HCT116 (cell line): ENCODE measurements around the gene ASPG. TPM values are rescaled to one million over a fixed set of nuclear protein-coding genes. Genes with fewer than 3 reads are reported as not detected.

Experiments
- ATAC-seq: fragments of 200-7000 bp; cut with Tn5 transposase; 2 replicates; pipeline ENCODE4 v1.9.1; 2020; ENCODE audit warnings: mild to moderate bottlenecking, moderate library complexity
- BruUV-seq: library from RNA; stranded (reverse); fragments of 400-500 nt; replicated peaks from 2 replicates; lab custom pipeline; 2021; lab: Mats Ljungman, UMichigan
- CTCF ChIA-PET: fragments of 300-600 bp; sonication (Branson Sonifier 250); formaldehyde crosslinking; loops from one replicate; lab custom pipeline; 2021; ENCODE audit warnings: antibody characterized with exemption; lab: Charles Lee
- POLR2A ChIA-PET: fragments of 300-600, 350-600 bp; sonication (Branson Sonifier 250); formaldehyde crosslinking; loops from one replicate; lab custom pipeline; 2021; ENCODE audit warnings: antibody characterized with exemption; lab: Charles Lee
- RAD21 ChIA-PET, 2 experiments: fragments of 300-600 bp; sonication (Branson Sonifier 250); formaldehyde crosslinking; loops; one replicate each; lab custom pipeline; 2023; ENCODE audit warnings: low total read pairs in 2 of 2; ENCODE audit not compliant: uncharacterized antibody in 2 of 2, unreplicated experiment in 2 of 2, low non-redundant PET in 1 of 2; lab: Charles Lee
- DNase-seq: peaks from one replicate; pipeline ENCODE4 v3.0.0-alpha.2; 2010; ENCODE audit warnings: low read depth, low spot score
- H2AFZ ChIP-seq: fragments of 200-600 bp; shearing (Covaris generic), sonication (generic); 2 replicates; pipeline ENCODE4 v1.6.1; 2017; ENCODE audit warnings: low read depth, mixed run types, mixed read lengths, antibody characterized with exemption, low read length; ENCODE audit not compliant: poor library complexity, severe bottlenecking
- H3K27ac ChIP-seq: 2 replicates; pipeline ENCODE4 v1.5.1; 2012; ENCODE audit warnings: low read depth, low read length
- H3K27me3 ChIP-seq: fragments of 200-600 bp; sonication (generic); 2 replicates; pipeline ENCODE4 v1.6.1; 2016; ENCODE audit warnings: mixed run types, low read length, mixed read lengths; ENCODE audit not compliant: insufficient read depth
- H3K36me3 ChIP-seq, 2 experiments: fragments of 200-500 bp in 1 of 2; fragments of 200-600 bp in 1 of 2; sonication (Bioruptor generic) in 1 of 2; sonication (generic) in 1 of 2; 2 replicates each; pipeline versions ENCODE4 v1.5.1 to v1.6.1; 2014 to 2016; ENCODE audit warnings: low read length in 2 of 2, inconsistent platforms in 1 of 2, mixed read lengths in 1 of 2, mixed run types in 1 of 2; ENCODE audit not compliant: insufficient read depth in 2 of 2, control insufficient read depth in 1 of 2
- H3K4me1 ChIP-seq, 2 experiments: fragments of 200-600 bp in 1 of 2; sonication (generic) in 1 of 2; 2 replicates each; pipeline versions ENCODE4 v1.5.1 to v1.6.1; 2012 to 2017; ENCODE audit warnings: low read length in 2 of 2, inconsistent platforms in 1 of 2, mild to moderate bottlenecking in 1 of 2, mixed read lengths in 1 of 2, mixed run types in 1 of 2, moderate library complexity in 1 of 2; ENCODE audit not compliant: insufficient read depth in 2 of 2, control insufficient read depth in 1 of 2
- H3K4me2 ChIP-seq: fragments of 200-600 bp; sonication (generic); 2 replicates; pipeline ENCODE4 v1.6.1; 2017; ENCODE audit warnings: mixed run types, low read length, mixed read lengths
- H3K4me3 ChIP-seq, 2 experiments: fragments of 200-600 bp in 1 of 2; sonication (generic) in 1 of 2; replicated peaks in 1 of 2; 2 replicates each; pipeline ENCODE4 v1.5.1; 2011 to 2016; ENCODE audit warnings: low read length in 2 of 2, control low read depth in 1 of 2, low read depth in 1 of 2, mild to moderate bottlenecking in 1 of 2, mixed read lengths in 1 of 2, mixed run types in 1 of 2
- H3K79me2 ChIP-seq: fragments of 200-600 bp; sonication (generic); 2 replicates; pipeline ENCODE4 v1.6.1; 2017; ENCODE audit warnings: mild to moderate bottlenecking, mixed run types, low read length, moderate library complexity, mixed read lengths; ENCODE audit not compliant: insufficient read depth
- H3K9ac ChIP-seq: fragments of 200-600 bp; sonication (generic); 2 replicates; pipeline ENCODE4 v1.6.1; 2016; ENCODE audit warnings: low read length, mixed read lengths
- H3K9me2 ChIP-seq: fragments of 200-600 bp; sonication (generic), shearing (Covaris generic); 2 replicates; pipeline ENCODE4 v1.6.1; 2017; ENCODE audit warnings: mixed run types, mild to moderate bottlenecking, moderate library complexity; ENCODE audit not compliant: insufficient read depth
- H3K9me3 ChIP-seq, 2 experiments: fragments of 200-500 bp in 1 of 2; fragments of 200-600 bp in 1 of 2; sonication (Bioruptor generic) in 1 of 2; sonication (generic) in 1 of 2; 2 replicates each; pipeline ENCODE4 v1.6.1; 2014 to 2017; ENCODE audit warnings: low read length in 2 of 2, mixed read lengths in 2 of 2, inconsistent platforms in 1 of 2, low read depth in 1 of 2, mild to moderate bottlenecking in 1 of 2, mixed run types in 1 of 2, moderate library complexity in 1 of 2; ENCODE audit not compliant: control insufficient read depth in 1 of 2, insufficient read depth in 1 of 2
- H4K20me1 ChIP-seq: fragments of 200-600 bp; sonication (generic), shearing (Covaris generic); 2 replicates; pipeline ENCODE4 v1.6.1; 2017; ENCODE audit warnings: mixed run types, mild to moderate bottlenecking, moderate library complexity; ENCODE audit not compliant: insufficient read depth
- ATF3 ChIP-seq: IDR thresholded peaks from 2 replicates; pipeline ENCODE4 v1.6.1; 2012
- CTCF ChIP-seq, 3 experiments: fragments of 200-600 bp in 1 of 3; sonication (generic) in 1 of 3; IDR thresholded peaks in 2 of 3; conservative IDR thresholded peaks in 1 of 3; 2 replicates each; pipeline ENCODE4 v1.5.1; 2012 to 2017; ENCODE audit warnings: low read depth in 2 of 3, low read length in 2 of 3, antibody characterized with exemption in 1 of 3, borderline replicate concordance in 1 of 3, control low read depth in 1 of 3, mild to moderate bottlenecking in 1 of 3, mixed read lengths in 1 of 3, mixed run types in 1 of 3, moderate library complexity in 1 of 3; ENCODE audit not compliant: insufficient read depth in 1 of 3
- EGR1 ChIP-seq: IDR thresholded peaks from 2 replicates; pipeline ENCODE4 v1.6.1; 2012; ENCODE audit warnings: low read depth
- ELF1 ChIP-seq: IDR thresholded peaks from 2 replicates; pipeline ENCODE4 v1.6.1; 2012; ENCODE audit warnings: low read depth, borderline replicate concordance
- EZH2 ChIP-seq: fragments of 200-600 bp; sonication (generic); IDR thresholded peaks from 2 replicates; pipeline ENCODE4 v1.6.1; 2017; ENCODE audit warnings: antibody characterized with exemption, mixed run types
- JUND ChIP-seq: IDR thresholded peaks from 2 replicates; pipeline ENCODE4 v1.6.1; 2012
- MAX ChIP-seq: IDR thresholded peaks from 2 replicates; pipeline ENCODE4 v1.6.1; 2012
- POLR2A ChIP-seq: IDR thresholded peaks from 2 replicates; pipeline ENCODE4 v1.7.0; 2011; ENCODE audit warnings: borderline replicate concordance; ENCODE audit not compliant: insufficient read depth, insufficient read length; ENCODE audit errors: extremely low read depth
- REST ChIP-seq: IDR thresholded peaks from 2 replicates; pipeline ENCODE4 v1.6.1; 2012; ENCODE audit warnings: low read depth
- SRF ChIP-seq: IDR thresholded peaks from 2 replicates; pipeline ENCODE4 v1.6.1; 2012; ENCODE audit warnings: low read depth
- TCF7L2 ChIP-seq: IDR thresholded peaks from 2 replicates; pipeline ENCODE4 v1.7.0; 2011; ENCODE audit warnings: borderline replicate concordance, inconsistent platforms; ENCODE audit not compliant: insufficient read depth, insufficient read length; ENCODE audit errors: extremely low read depth
- ZFX ChIP-seq: fragments of 450-650 bp; IDR thresholded peaks from 2 replicates; pipeline ENCODE4 v1.6.1; 2017
- ZNF274 ChIP-seq: fragments of 200-500 bp; sonication (Bioruptor generic); IDR thresholded peaks from 2 replicates; pipeline ENCODE4 v1.6.1; 2014; ENCODE audit warnings: mild to moderate bottlenecking, low read depth, low read length, inconsistent platforms
- intact Hi-C: fragments of 100-400 bp; cut with micrococcal nuclease; formaldehyde crosslinking; loops from 2 replicates; pipeline ENCODE4 v1.10.0; 2022
- total RNA-seq: library from RNA; stranded (reverse); gene quantifications from one replicate; pipeline ENCODE4 v1.2.1, GENCODE V29; 2021; ENCODE audit not compliant: unreplicated experiment

The ASPG gene
- total RNA-seq, 1 experiment from 2014 or later, result not detected

GRCh38 chr14:104100171-104101085 lies 14.9 kb downstream of the ASPG start:
- Histone ChIP-seq H3K9ac (no peak overlapping the region), H3K9me3 (no peaks in the 10 kb centered on the region), H3K27me3 (no peaks in the 10 kb centered on the region), H3K4me3 (no peak overlapping the region), H3K4me1 (peaks cover 7 to 12% of the 10 kb centered on the region in 2 experiments; a peak in 3 of 4 replicates), H4K20me1 (no peaks in the 10 kb centered on the region), H3K9me2 (no peaks in the 10 kb centered on the region), H3K36me3 (no peaks in the 10 kb centered on the region), H2AFZ (no peak overlapping the region), H3K4me2 (no peak overlapping the region)
- BruUV-seq, result no TSS peak
- no peak for DNase-seq
- RAD21 ChIA-PET, result no interaction called here
- TF ChIP-seq ATF3, result no peak
- TF ChIP-seq EZH2, result no peak
- TF ChIP-seq TCF7L2, result no peak
- no peak for TF ChIP-seq ELF1
- no peak for TF ChIP-seq REST
- no peak for TF ChIP-seq CTCF (IDR thresholded peaks at IDR 0.05 in 2 of 3, conservative IDR thresholded peaks at IDR 0.05 in 1 of 3; ENCODE audit: borderline replicate concordance in 1 of 3, insufficient read depth in 1 of 3, low read depth in 2 of 3, low read length in 2 of 3)
- TF ChIP-seq SRF, result no peak
- no peak for TF ChIP-seq ZFX
- no peak for TF ChIP-seq EGR1
- TF ChIP-seq MAX, result no peak
- no peak for TF ChIP-seq POLR2A
- TF ChIP-seq ZNF274, result no peak
- TF ChIP-seq JUND, result no peak
- TF ChIP-seq, all 23 proteins: peak for 0
- CTCF ChIA-PET, result no interaction called here
- POLR2A ChIA-PET, result no interaction called here
- intact Hi-C loops, result no loop called here
- ATAC-seq, result peak; percentile 10; the same call in 1 of the 2 replicates
- Histone ChIP-seq H3K27ac (peak overlapping the region; percentile 22; the same call in 1 of the 2 replicates), H3K79me2 (no peaks in the 10 kb centered on the region)
